Right lobe of liver (tissue), 6 donors: Measurements from ENCODE around the gene AIMP1. TPM values are rescaled to one million over a fixed set of nuclear protein-coding genes. Genes with fewer than 3 reads are reported as not detected.

ENCODE experiments used
- ATAC-seq, 4 donors: fragments of 200-7000 bp; cut with Tn5 transposase; one replicate each; pipeline ENCODE4 v1.9.1; 2020; ENCODE audit warnings: mild to moderate bottlenecking in 4 of 4, moderate library complexity in 4 of 4
- DNase-seq, 3 donors: peaks; one replicate each; pipeline ENCODE4 v3.0.0-alpha.2; 2020
- H3K27ac ChIP-seq, 3 donors: fragments of 200-600 bp; one replicate each; pipeline ENCODE4 v1.8.0; 2022
- H3K27me3 ChIP-seq, 2 donors: fragments of 200-600 bp; one replicate each; pipeline ENCODE4 v1.8.0; 2022
- H3K36me3 ChIP-seq, 4 donors: fragments of 200-600 bp; sonication (generic) in 1 of 4; one replicate each; pipeline versions ENCODE4 v1.5.1 to v1.8.0; 2017 to 2022; ENCODE audit warnings: control low read depth in 1 of 4
- H3K4me1 ChIP-seq, 4 donors: fragments of 200-600 bp; sonication (generic) in 1 of 4; one replicate each; pipeline versions ENCODE4 v1.5.1 to v1.8.0; 2017 to 2022; ENCODE audit warnings: control low read depth in 1 of 4
- H3K4me3 ChIP-seq, 3 donors: fragments of 200-600 bp; one replicate each; pipeline ENCODE4 v1.8.0; 2022
- H3K9me3 ChIP-seq, 4 donors: fragments of 200-600 bp; sonication (generic) in 1 of 4; one replicate each; pipeline versions ENCODE4 v1.5.1 to v1.8.0; 2017 to 2022; ENCODE audit warnings: control low read depth in 1 of 4
- CTCF ChIP-seq, 4 donors: fragments of 200-600 bp in 3 of 4; fragments of 450-650 bp in 1 of 4; IDR thresholded peaks; one replicate each; pipeline versions ENCODE4 v1.5.1 to v1.8.0; 2016 to 2022; ENCODE audit warnings: antibody characterized with exemption in 4 of 4, mild to moderate bottlenecking in 2 of 4
- POLR2A ChIP-seq: fragments of 450-650 bp; IDR thresholded peaks from one replicate; pipeline ENCODE4 v1.6.1; 2017; ENCODE audit warnings: antibody characterized with exemption, mild to moderate bottlenecking
- WGBS: methylation state at CpG from one replicate; pipeline ENCODE4 v1.1.6; 2018; ENCODE audit warnings: low coverage, low lambda C conversion rate; ENCODE audit not compliant: insufficient coverage; ENCODE audit errors: missing lambda C conversion rate; 5-methylcytosine and 5-hydroxymethylcytosine counted together
- intact Hi-C, 2 donors: fragments of 100-400 bp; cut with DNase I; formaldehyde crosslinking; loops; one replicate each; pipeline versions ENCODE4 v1.11.2 to v1.14.1; 2022
- total RNA-seq, 6 experiments: library from RNA; depleted of rRNA in 2 of 6; stranded (reverse); fragments of >200 nt in 2 of 6; fragmentation: NEBNext Ultra II Directional in 3 of 6; extraction: Animal tissue kit (Norgen Biotek cat#: 25700) in 3 of 6; gene quantifications; one replicate each; pipeline versions ENCODE4 v1.1.0 to v1.2.4, GENCODE V29; 2016 to 2023
- donor health status: DM: no; HTN: yes; CAD: no.
- donor health status: DM: no; HTN: no; CAD: no.
- donor health status: DM: no; HTN: no; CAD: no.
- donor health status: DM: no; HTN: yes; CAD: no.
- donor health status: DM: no; HTN: yes; CAD: no.

The AIMP1 gene
- total RNA-seq, 6 experiments from 2014 or later, result 15.0 to 21.2 (median 16.7) TPM

- H3K4me1 ChIP-seq, result no peaks in the 10 kb centered on the region
- H3K27ac ChIP-seq, result no peak overlapping the region
- ATAC-seq (no peak), DNase-seq (no peak)
- no peaks in the 10 kb centered on the region for H3K9me3 ChIP-seq
- intact Hi-C loops, result no loop called here
- H3K36me3 ChIP-seq, result peaks cover 0 to 17% (median 4%) of the 10 kb centered on the region in 4 donors
- no peaks in the 10 kb centered on the region for H3K27me3 ChIP-seq
- no peak overlapping the region for H3K4me3 ChIP-seq
- no peak for TF ChIP-seq POLR2A
These were observed 18.9 kb upstream of the AIMP1 start for GRCh38 chr4:106297245-106298035.

DNA sequence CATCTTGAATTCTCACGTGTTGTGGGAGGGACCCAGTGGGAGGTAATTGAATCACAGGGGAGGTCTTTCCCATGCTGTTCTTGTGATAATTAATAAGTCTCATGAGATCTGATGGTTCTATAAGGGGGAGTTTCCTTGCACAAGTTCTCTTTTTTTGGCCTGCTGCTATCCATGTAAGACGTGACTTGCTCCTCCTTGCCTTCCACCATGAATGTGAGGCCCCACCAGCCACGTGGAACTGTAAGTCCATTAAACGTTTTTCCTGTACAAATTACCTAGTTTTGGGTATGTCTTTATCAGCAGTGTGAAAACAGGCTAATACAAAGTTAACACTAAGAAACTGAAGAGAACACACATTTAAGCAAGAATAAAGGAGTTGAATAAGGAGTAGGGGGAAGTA, 16.4 kb upstream of the AIMP1 start:
- no peak overlapping the region for H3K4me3 ChIP-seq
- intact Hi-C loops, result no loop called here
- H3K36me3 ChIP-seq, result peaks cover 0 to 3% (median 0%) of the 10 kb centered on the region in 4 donors
- H3K27me3 ChIP-seq, result no peaks in the 10 kb centered on the region
- ATAC-seq (no peak), DNase-seq (no peak)
- no peaks in the 10 kb centered on the region for H3K9me3 ChIP-seq
- no peak overlapping the region for H3K27ac ChIP-seq
- TF ChIP-seq CTCF (IDR thresholded peaks at IDR 0.05), result no peak
- no peak for TF ChIP-seq POLR2A
- 81% methylated on average over 4 of the region's 4 CpGs for WGBS
- H3K4me1 ChIP-seq, result no peaks in the 10 kb centered on the region

GRCh38 chr4:106301393-106302061, 14.8 kb upstream of the AIMP1 start:
- Histone ChIP-seq H3K36me3 (no peaks in the 10 kb centered on the region), H3K9me3 (no peaks in the 10 kb centered on the region), H3K27me3 (no peaks in the 10 kb centered on the region), H3K4me3 (no peak overlapping the region), H3K27ac (no peak overlapping the region), H3K4me1 (no peaks in the 10 kb centered on the region)
- WGBS, result 86% methylated on average over 2 of the region's 2 CpGs
- no peak for DNase-seq
- intact Hi-C loops, result no loop called here
- no peak for ATAC-seq
- TF ChIP-seq POLR2A (no peak), CTCF (IDR thresholded peaks at IDR 0.05) (no peak)

DNA sequence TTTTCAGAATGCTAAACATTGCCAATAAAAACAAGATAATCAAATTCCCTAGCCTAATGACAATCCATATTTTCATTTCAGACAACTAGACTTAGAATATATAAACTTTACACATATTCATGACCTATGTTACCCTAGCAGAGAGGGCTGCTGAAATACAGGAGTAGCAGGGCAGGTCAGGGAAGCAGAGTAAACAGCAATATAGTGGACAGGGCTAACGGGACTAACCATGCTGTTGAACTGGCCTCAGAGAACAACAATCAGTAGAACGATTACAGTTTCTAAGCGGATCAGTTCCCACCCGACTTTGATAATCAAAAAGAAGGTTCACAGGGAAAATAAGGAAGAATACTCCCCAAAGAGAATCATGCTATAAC, 14.3 kb upstream of the AIMP1 start:
- intact Hi-C loops, result no loop called here
- no peak for TF ChIP-seq POLR2A
- no peak for TF ChIP-seq CTCF (IDR thresholded peaks at IDR 0.05)
- Histone ChIP-seq H3K27ac (no peak overlapping the region), H3K4me3 (no peak overlapping the region), H3K9me3 (no peaks in the 10 kb centered on the region), H3K27me3 (no peaks in the 10 kb centered on the region), H3K4me1 (no peaks in the 10 kb centered on the region), H3K36me3 (no peaks in the 10 kb centered on the region)
- 72% methylated on average over 4 of the region's 4 CpGs for WGBS
- ATAC-seq (no peak), DNase-seq (no peak)

GRCh38 chr4:106303548-106304281, 12.6 kb upstream of the AIMP1 start:
- Histone ChIP-seq H3K9me3 (no peaks in the 10 kb centered on the region), H3K27ac (no peak overlapping the region), H3K4me1 (no peaks in the 10 kb centered on the region), H3K27me3 (no peaks in the 10 kb centered on the region), H3K4me3 (no peak overlapping the region), H3K36me3 (peaks cover 0 to 5% (median 0%) of the 10 kb centered on the region in 4 donors)
- no peak for DNase-seq
- intact Hi-C loops, result no loop called here
- WGBS, result 69% methylated on average over 2 of the region's 3 CpGs
- TF ChIP-seq POLR2A, result no peak
- no peak for TF ChIP-seq CTCF (IDR thresholded peaks at IDR 0.05)
- ATAC-seq, result no peak
